GM23338 (cell line): ENCODE results near the gene SEMA4D. TPM values are rescaled to one million over a fixed set of nuclear protein-coding genes. Genes with fewer than 3 reads are reported as not detected.

ENCODE experiments used
- ATAC-seq: fragments of 200-7000 bp; cut with Tn5 transposase; 3 replicates; pipeline ENCODE4 v1.9.1; 2020
- DNase-seq: peaks from one replicate; pipeline ENCODE4 v3.0.0-alpha.2; 2015; ENCODE audit warnings: low spot score
- H2AFZ ChIP-seq: fragments of 200-600 bp; sonication (generic); 2 replicates; pipeline ENCODE4 v1.8.0; 2016; ENCODE audit warnings: antibody characterized with exemption, mild to moderate bottlenecking, moderate library complexity
- H3F3A ChIP-seq: fragments of 200-600 bp; sonication (generic); replicated peaks from 2 replicates; pipeline ENCODE4 v1.8.0; 2017; ENCODE audit warnings: antibody characterized with exemption, mixed run types, low read depth
- H3K27ac ChIP-seq: fragments of 200-600 bp; sonication (generic); 2 replicates; pipeline ENCODE4 v1.6.1; 2016; ENCODE audit warnings: low read depth
- H3K27me3 ChIP-seq: fragments of 200-600 bp; sonication (generic); 2 replicates; pipeline ENCODE4 v1.8.0; 2016; ENCODE audit warnings: mild to moderate bottlenecking, mixed run types, moderate library complexity; ENCODE audit not compliant: insufficient read depth
- H3K36me3 ChIP-seq: fragments of 200-600 bp; sonication (generic); 2 replicates; pipeline ENCODE4 v1.8.0; 2016; ENCODE audit warnings: mild to moderate bottlenecking; ENCODE audit not compliant: insufficient read depth
- H3K4me1 ChIP-seq: fragments of 200-600 bp; sonication (generic); 2 replicates; pipeline ENCODE4 v1.8.0; 2016; ENCODE audit warnings: mild to moderate bottlenecking, moderate library complexity; ENCODE audit not compliant: insufficient read depth
- H3K4me2 ChIP-seq: fragments of 200-600 bp; sonication (generic); 2 replicates; pipeline ENCODE4 v1.7.1; 2017; ENCODE audit warnings: mixed run types
- H3K4me3 ChIP-seq: fragments of 200-600 bp; sonication (generic); 2 replicates; pipeline ENCODE4 v1.6.1; 2016; ENCODE audit warnings: mixed run types
- H3K79me2 ChIP-seq: fragments of 200-600 bp; sonication (generic); replicated peaks from 2 replicates; pipeline ENCODE4 v1.8.0; 2017; ENCODE audit warnings: mild to moderate bottlenecking; ENCODE audit not compliant: insufficient read depth
- H3K9me2 ChIP-seq: fragments of 200-600 bp; sonication (generic); 2 replicates; pipeline ENCODE4 v1.8.0; 2017; ENCODE audit not compliant: insufficient read depth
- H4K20me1 ChIP-seq: fragments of 200-600 bp; sonication (generic); replicated peaks from 2 replicates; pipeline ENCODE4 v1.8.0; 2017; ENCODE audit warnings: mild to moderate bottlenecking; ENCODE audit not compliant: insufficient read depth
- H3K27ac Mint-ChIP-seq: 2 replicates; pipeline ENCODE4 v1.8.0; 2020; ENCODE audit warnings: inconsistent platforms, mild to moderate bottlenecking, moderate library complexity, mixed read lengths
- H3K27me3 Mint-ChIP-seq: 3 replicates; pipeline ENCODE4 v1.8.0; 2022; ENCODE audit warnings: low read depth, mild to moderate bottlenecking, moderate library complexity, mixed read lengths, inconsistent platforms; ENCODE audit not compliant: insufficient read depth, poor library complexity
- H3K36me3 Mint-ChIP-seq: 3 replicates; pipeline ENCODE4 v1.8.0; 2021; ENCODE audit warnings: low read depth, mild to moderate bottlenecking, inconsistent platforms, moderate library complexity, mixed read lengths
- H3K4me1 Mint-ChIP-seq: 3 replicates; pipeline ENCODE4 v1.8.0; 2020; ENCODE audit warnings: mild to moderate bottlenecking, inconsistent platforms, mixed read lengths
- H3K4me3 Mint-ChIP-seq: 3 replicates; pipeline ENCODE4 v1.8.0; 2021; ENCODE audit warnings: moderate library complexity, mild to moderate bottlenecking, inconsistent platforms, mixed read lengths
- H3K9me3 Mint-ChIP-seq: 3 replicates; pipeline ENCODE4 v1.8.0; 2020; ENCODE audit warnings: moderate library complexity, mild to moderate bottlenecking, inconsistent platforms, mixed read lengths
- CREB1 ChIP-seq: fragments of 250-450 bp; sonication (Bioruptor Pico); IDR thresholded peaks from 2 replicates; pipeline ENCODE4 v1.5.0; 2020; ENCODE audit warnings: low read depth, mild to moderate bottlenecking, moderate library complexity
- CTCF ChIP-seq, 2 experiments: fragments of 200-600 bp in 1 of 2; sonication (generic) in 1 of 2; conservative IDR thresholded peaks; 2 replicates each; pipeline versions ENCODE4 v1.5.1 to v1.6.1; 2016 to 2017; ENCODE audit warnings: antibody characterized with exemption in 2 of 2, low read depth in 2 of 2, mild to moderate bottlenecking in 2 of 2, moderate library complexity in 1 of 2
- ETS1 ChIP-seq: IDR thresholded peaks from 2 replicates; pipeline ENCODE4 v1.6.1; 2016; ENCODE audit warnings: antibody characterized with exemption
- EZH2 ChIP-seq: fragments of 200-600 bp; sonication (generic); IDR thresholded peaks from one replicate; pipeline ENCODE4 v1.8.0; 2017; ENCODE audit warnings: antibody characterized with exemption, mild to moderate bottlenecking, low read depth; ENCODE audit not compliant: unreplicated experiment
- EZH2phosphoT487 ChIP-seq: fragments of 200-600 bp; sonication (generic); IDR thresholded peaks from one replicate; pipeline ENCODE4 v1.8.1; 2018; ENCODE audit warnings: antibody characterized with exemption; ENCODE audit not compliant: unreplicated experiment
- NANOG ChIP-seq: IDR thresholded peaks from 2 replicates; pipeline ENCODE4 v1.6.1; 2016; ENCODE audit warnings: antibody characterized with exemption, borderline replicate concordance
- POLR2AphosphoS5 ChIP-seq: IDR thresholded peaks from 2 replicates; pipeline ENCODE4 v1.6.1; 2016; ENCODE audit warnings: antibody characterized with exemption, low read depth
- REST ChIP-seq: IDR thresholded peaks from one replicate; pipeline ENCODE4 v1.6.1; 2018; ENCODE audit warnings: antibody characterized with exemption; ENCODE audit not compliant: unreplicated experiment
- STAT1 ChIP-seq: IDR thresholded peaks from one replicate; pipeline ENCODE4 v1.6.1; 2016; ENCODE audit warnings: antibody characterized with exemption; ENCODE audit not compliant: unreplicated experiment
- ZNF114 ChIP-seq: fragments of 250-450 bp; sonication (Bioruptor Pico); IDR thresholded peaks from 2 replicates; pipeline ENCODE4 v1.5.0; 2020; ENCODE audit warnings: mild to moderate bottlenecking, moderate library complexity
- ZNF331 ChIP-seq: fragments of 250-450 bp; sonication (Bioruptor Pico); IDR thresholded peaks from 2 replicates; pipeline ENCODE4 v1.5.0; 2020; ENCODE audit warnings: low read depth, mild to moderate bottlenecking, moderate library complexity
- polyA plus RNA-seq: library from polyadenylated mRNA; unstranded; fragments of >200 nt; fragmentation: Nextera tagmentation; extraction: Ambion mirVana; gene quantifications from 2 replicates; pipeline ENCODE4 v1.2.1, GENCODE V29; 2016
- total RNA-seq: library from RNA; depleted of rRNA; stranded (reverse); fragments of >200 nt; shearing (Covaris generic); gene quantifications from 2 replicates; pipeline ENCODE4 v1.2.3, GENCODE V29; 2014

SEMA4D gene
- total and polyA plus RNA-seq, 2 experiments from 2014 or later: 19.3 to 63.0 TPM

GRCh38 chr9:89536145-89536574 lies 38.2 kb upstream of the SEMA4D start:
- peaks cover 8% of the 10 kb centered on the region for H3K27me3 Mint-ChIP-seq

GRCh38 chr9:89535461-89535860 lies 37.5 kb upstream of the SEMA4D start:
- no peak overlapping the region for H3K27ac ChIP-seq
- TF ChIP-seq ZNF331 (CRISPR knock-in tag) (no peak), CTCF (conservative IDR thresholded peaks at IDR 0.05; ENCODE audit: low read depth in 2 of 2) (no peak), EZH2phosphoT487 (no peak), REST (no peak), CREB1 (CRISPR knock-in tag) (no peak), NANOG (no peak), ETS1 (no peak), EZH2 (no peak), ZNF114 (CRISPR knock-in tag) (no peak)

More at GRCh38 chr9:89536145-89536574, 38.2 kb upstream of the SEMA4D start:
- Histone ChIP-seq H3K36me3 (no peaks in the 10 kb centered on the region), H3K4me3 (no peak overlapping the region), H3F3A (no peaks in the 10 kb centered on the region), H3K9me2 (no peaks in the 10 kb centered on the region), H3K27ac (no peak overlapping the region), H3K4me2 (no peak overlapping the region), H3K4me1 (no peaks in the 10 kb centered on the region), H2AFZ (no peak overlapping the region), H4K20me1 (no peaks in the 10 kb centered on the region), H3K27me3 (no peaks in the 10 kb centered on the region), H3K79me2 (no peaks in the 10 kb centered on the region)
- Mint-ChIP-seq H3K27ac (no peak overlapping the region), H3K4me1 (peaks cover 5% of the 10 kb centered on the region), H3K9me3 (0 out of 3 replicates have a peak, but pooled peaks cover 3% of the 10 kb centered on the region), H3K36me3 (no peaks in the 10 kb centered on the region), H3K4me3 (no peak overlapping the region)
- DNase-seq: no peak
- ATAC-seq: no peak
- TF ChIP-seq STAT1 (no peak), ETS1 (no peak), CREB1 (CRISPR knock-in tag) (no peak), POLR2AphosphoS5 (no peak), EZH2 (no peak)

More at GRCh38 chr9:89535461-89535860, 37.5 kb upstream of the SEMA4D start:
- Mint-ChIP-seq H3K36me3 (no peaks in the 10 kb centered on the region), H3K27ac (no peak overlapping the region), H3K4me3 (no peak overlapping the region), H3K9me3 (peaks cover 5% of the 10 kb centered on the region; the same call in 1 of the 3 replicates), H3K27me3 (peaks cover 8% of the 10 kb centered on the region), H3K4me1 (peaks cover 5% of the 10 kb centered on the region)
- H3F3A ChIP-seq: no peaks in the 10 kb centered on the region
- DNase-seq (no peak), ATAC-seq (no peak)
- H2AFZ ChIP-seq: no peak overlapping the region
- no peaks in the 10 kb centered on the region for H3K4me1 ChIP-seq
- H3K27me3 ChIP-seq: no peaks in the 10 kb centered on the region
- no peaks in the 10 kb centered on the region for H3K9me2 ChIP-seq
- no peaks in the 10 kb centered on the region for H4K20me1 ChIP-seq
- no peak overlapping the region for H3K4me2 ChIP-seq
- H3K79me2 ChIP-seq: no peaks in the 10 kb centered on the region
- no peak overlapping the region for H3K4me3 ChIP-seq
- no peaks in the 10 kb centered on the region for H3K36me3 ChIP-seq
